ENCODE data around the gene NCBP2. TPM values are rescaled to one million over a fixed set of nuclear protein-coding genes. Genes with fewer than 3 reads are reported as not detected.

NCBP2 gene
- total RNA-seq, 4 donors from 2014 or later, result 37.8 to 54.3 (median 45.8) TPM

DNA sequence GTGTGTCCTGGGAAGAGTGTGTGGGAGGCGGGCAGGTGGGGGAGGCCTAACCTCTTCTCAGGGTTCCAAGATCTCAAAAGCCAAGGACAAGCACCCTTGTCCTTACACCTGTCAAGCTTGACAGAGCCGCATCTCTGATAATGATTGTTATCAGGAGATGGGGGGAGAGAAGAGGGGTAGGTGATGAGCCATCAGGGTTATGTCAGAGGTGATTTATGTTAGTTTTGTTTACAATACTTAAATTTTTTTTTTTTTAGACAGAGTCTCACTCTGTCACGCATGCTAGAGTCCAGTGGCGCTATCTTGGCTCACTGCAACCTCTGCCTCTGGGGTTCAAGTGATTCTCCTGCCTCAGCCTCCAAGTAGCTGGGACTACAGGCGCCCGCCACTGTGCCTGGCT lies 7.4 kb upstream of the NCBP2 start:
- WGBS, result 94% methylated on average over 6 of the region's 6 CpGs

DNA sequence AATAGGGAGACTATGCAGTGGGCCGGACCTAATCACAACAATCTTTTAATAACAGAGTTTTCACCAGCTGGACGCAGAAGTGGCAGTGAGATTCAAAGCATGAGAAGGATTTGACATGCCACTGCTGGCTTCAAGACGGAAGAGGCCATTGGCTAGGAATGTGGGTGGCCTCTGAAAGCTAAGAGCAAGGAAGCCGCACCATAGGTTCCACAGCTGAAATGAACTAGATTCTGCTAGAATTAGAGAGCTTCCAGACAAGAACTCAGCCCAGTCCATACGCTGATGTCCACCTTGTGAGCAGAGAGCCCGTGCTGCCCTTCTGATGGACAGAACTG lies 6.9 kb upstream of the NCBP2 start:
- Histone ChIP-seq H3K27ac (replicated peaks in 1 of 4) (no peak overlapping the region), H3K9me3 (no peaks in the 10 kb centered on the region), H3K36me3 (peaks cover 0 to 37% (median 21%) of the 10 kb centered on the region in 4 donors), H3K4me1 (peaks cover 0 to 6% (median 4%) of the 10 kb centered on the region in 4 donors), H3K27me3 (no peaks in the 10 kb centered on the region), H3K4me3 (no peak overlapping the region)
- 56% methylated on average over 6 of the region's 6 CpGs for WGBS
- no peak for DNase-seq (ENCODE audit: extremely low spot score)
- no peak for TF ChIP-seq POLR2A (IDR thresholded peaks at IDR 0.05; ENCODE audit: low read depth)
- TF ChIP-seq, protein P1, sequence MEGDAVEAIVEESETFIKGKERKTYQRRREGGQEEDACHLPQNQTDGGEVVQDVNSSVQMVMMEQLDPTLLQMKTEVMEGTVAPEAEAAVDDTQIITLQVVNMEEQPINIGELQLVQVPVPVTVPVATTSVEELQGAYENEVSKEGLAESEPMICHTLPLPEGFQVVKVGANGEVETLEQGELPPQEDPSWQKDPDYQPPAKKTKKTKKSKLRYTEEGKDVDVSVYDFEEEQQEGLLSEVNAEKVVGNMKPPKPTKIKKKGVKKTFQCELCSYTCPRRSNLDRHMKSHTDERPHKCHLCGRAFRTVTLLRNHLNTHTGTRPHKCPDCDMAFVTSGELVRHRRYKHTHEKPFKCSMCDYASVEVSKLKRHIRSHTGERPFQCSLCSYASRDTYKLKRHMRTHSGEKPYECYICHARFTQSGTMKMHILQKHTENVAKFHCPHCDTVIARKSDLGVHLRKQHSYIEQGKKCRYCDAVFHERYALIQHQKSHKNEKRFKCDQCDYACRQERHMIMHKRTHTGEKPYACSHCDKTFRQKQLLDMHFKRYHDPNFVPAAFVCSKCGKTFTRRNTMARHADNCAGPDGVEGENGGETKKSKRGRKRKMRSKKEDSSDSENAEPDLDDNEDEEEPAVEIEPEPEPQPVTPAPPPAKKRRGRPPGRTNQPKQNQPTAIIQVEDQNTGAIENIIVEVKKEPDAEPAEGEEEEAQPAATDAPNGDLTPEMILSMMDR (IDR thresholded peaks at IDR 0.05), result no peak
- TF ChIP-seq EP300 (IDR thresholded peaks at IDR 0.05), result no peak
- no peak for TF ChIP-seq POLR2AphosphoS5 (IDR thresholded peaks at IDR 0.05)
- intact Hi-C loops (cut with DNase I), result no loop called here

More for the DNA sequence above, 7.4 kb upstream of the NCBP2 start:
- TF ChIP-seq, protein P1 (IDR thresholded peaks at IDR 0.05), result no peak
- TF ChIP-seq POLR2AphosphoS5 (IDR thresholded peaks at IDR 0.05) (no peak), POLR2A (IDR thresholded peaks at IDR 0.05; ENCODE audit: low read depth) (no peak), EP300 (IDR thresholded peaks at IDR 0.05) (no peak)
- H3K36me3 ChIP-seq, result peaks cover 0 to 32% (median 19%) of the 10 kb centered on the region in 4 donors
- H3K4me3 ChIP-seq, result no peak overlapping the region
- intact Hi-C loops (cut with DNase I), result no loop called here
- DNase-seq (ENCODE audit: extremely low spot score), result no peak
- H3K27me3 ChIP-seq, result no peaks in the 10 kb centered on the region
- H3K4me1 ChIP-seq, result peaks cover 0 to 1% (median 0%) of the 10 kb centered on the region in 4 donors
- no peak overlapping the region for H3K27ac ChIP-seq (replicated peaks in 1 of 4)
- H3K9me3 ChIP-seq, result no peaks in the 10 kb centered on the region

DNA sequence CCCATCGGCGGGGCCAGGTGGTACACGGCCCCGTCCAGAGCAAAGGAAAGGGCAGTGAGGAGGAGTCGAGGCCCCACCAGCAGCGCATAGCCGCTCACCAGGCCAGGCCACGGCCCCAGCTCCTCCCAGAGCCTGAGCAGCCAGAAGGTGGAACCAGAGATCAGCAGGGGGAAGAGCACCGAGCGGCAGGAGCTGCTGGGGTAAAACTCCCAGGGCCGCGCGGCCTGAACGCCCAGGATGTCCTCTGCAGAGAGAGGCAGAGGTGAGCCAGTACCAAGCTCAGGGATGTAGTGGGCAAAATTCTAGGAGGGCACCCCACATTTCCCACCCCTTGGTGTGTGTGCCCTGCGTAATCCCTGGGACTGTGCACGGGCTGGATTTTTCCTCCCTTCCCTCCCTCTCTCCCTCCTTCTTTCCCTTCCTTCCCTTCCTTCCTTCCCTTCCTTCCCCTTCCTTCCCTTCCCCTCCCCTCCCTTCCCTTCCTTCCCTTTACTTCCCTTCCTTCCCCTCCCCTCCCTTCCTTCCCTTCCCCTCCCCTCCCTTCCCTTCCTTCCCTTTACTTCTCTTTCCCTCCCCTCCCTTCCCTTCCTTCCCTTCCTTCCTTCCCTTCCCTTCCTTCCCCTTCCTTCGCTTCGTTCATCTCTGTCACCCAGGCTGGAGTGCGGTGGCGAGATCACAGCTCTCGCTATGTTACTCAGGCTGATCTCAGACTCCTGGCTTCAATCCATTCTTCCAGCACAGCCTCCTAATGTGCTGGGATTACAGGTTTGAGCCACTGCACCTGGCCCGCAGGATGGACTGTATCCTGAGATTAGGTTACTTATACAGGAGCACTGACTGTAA lies 6.3 kb upstream of the NCBP2 start:
- TF ChIP-seq, protein P1 (IDR thresholded peaks at IDR 0.05), result peak in 1 of 3 experiments; percentile 8
- TF ChIP-seq POLR2AphosphoS5 (IDR thresholded peaks at IDR 0.05), result no peak

DNA sequence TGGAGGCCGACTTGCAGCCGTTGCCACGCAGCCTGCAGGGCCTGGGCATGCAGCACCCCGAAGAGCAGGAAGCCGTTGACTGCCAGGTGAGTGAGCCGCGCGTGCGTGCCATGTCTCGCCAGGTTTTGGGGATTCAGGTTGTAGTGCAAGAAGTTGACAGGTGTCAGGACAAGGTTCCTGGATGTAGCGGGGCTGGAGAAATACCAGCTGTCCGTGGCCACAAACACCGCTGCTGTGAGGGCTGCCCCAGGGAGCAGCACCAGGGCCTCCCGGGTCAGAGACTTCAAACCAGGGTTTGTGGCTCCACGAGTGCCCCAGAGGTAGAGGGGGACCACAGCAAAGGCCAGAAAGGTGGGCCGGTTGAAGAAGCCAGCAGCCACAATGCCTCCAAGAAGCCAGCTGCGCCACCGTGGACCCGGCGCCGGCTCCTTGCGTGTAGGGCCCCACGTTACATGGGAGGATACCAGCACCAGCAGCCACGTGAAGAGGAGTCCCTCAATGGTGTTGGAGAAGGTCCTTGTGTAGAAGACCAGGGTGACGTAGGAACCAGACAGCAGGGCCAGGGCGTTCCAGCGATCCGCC lies 5.6 kb upstream of the NCBP2 start:
- WGBS, result 84% methylated on average over 19 of the region's 28 CpGs
- TF ChIP-seq POLR2AphosphoS5 (IDR thresholded peaks at IDR 0.05) (no peak), POLR2A (IDR thresholded peaks at IDR 0.05; ENCODE audit: low read depth) (no peak), EP300 (IDR thresholded peaks at IDR 0.05) (no peak)
- TF ChIP-seq, protein P1 (IDR thresholded peaks at IDR 0.05), result no peak
- intact Hi-C loops (cut with DNase I), result no loop called here

More for the DNA sequence above, 6.3 kb upstream of the NCBP2 start:
- Histone ChIP-seq H3K4me3 (no peak overlapping the region), H3K27me3 (no peaks in the 10 kb centered on the region), H3K4me1 (peaks cover 5 to 12% (median 10%) of the 10 kb centered on the region in 4 donors), H3K36me3 (peaks cover 0 to 39% (median 22%) of the 10 kb centered on the region in 4 donors), H3K27ac (replicated peaks in 1 of 4) (no peak overlapping the region), H3K9me3 (no peaks in the 10 kb centered on the region)
- DNase-seq (ENCODE audit: extremely low spot score), result no peak
- intact Hi-C loops (cut with DNase I), result no loop called here
- WGBS, result 47% methylated on average over 21 of the region's 22 CpGs

More for the DNA sequence above, 5.6 kb upstream of the NCBP2 start:
- Histone ChIP-seq H3K36me3 (peaks cover 0 to 39% (median 22%) of the 10 kb centered on the region in 4 donors), H3K9me3 (no peaks in the 10 kb centered on the region), H3K4me1 (peaks cover 11 to 19% (median 17%) of the 10 kb centered on the region in 4 donors), H3K4me3 (no peak overlapping the region), H3K27ac (replicated peaks in 1 of 4) (no peak overlapping the region), H3K27me3 (no peaks in the 10 kb centered on the region)
- no peak for DNase-seq (ENCODE audit: extremely low spot score)

Data from esophagus muscularis mucosa (tissue), 4 donors.